ENCODE results near the gene MORF4L1. TPM values are rescaled to one million over a fixed set of nuclear protein-coding genes. Genes with fewer than 3 reads are reported as not detected.

MORF4L1 gene
- total and polyA plus RNA-seq, 2 experiments from 2014 or later = 520 to 571 TPM

GRCh38 chr15:78850352-78850751 lies 22.3 kb upstream of the MORF4L1 start:
- Mint-ChIP-seq H3K36me3 (ENCODE audit: low read depth) (no peaks in the 10 kb centered on the region), H3K4me3 (no peak overlapping the region), H3K27ac (no peak overlapping the region), H3K27me3 (ENCODE audit: insufficient read depth, low read depth, poor library complexity) (peaks cover 6% of the 10 kb centered on the region), H3K4me1 (peaks cover 15% of the 10 kb centered on the region), H3K9me3 (peaks cover 6% of the 10 kb centered on the region)
- no peaks in the 10 kb centered on the region for H3K79me2 ChIP-seq (replicated peaks; ENCODE audit: insufficient read depth)
- H3K27me3 ChIP-seq (ENCODE audit: insufficient read depth) = no peaks in the 10 kb centered on the region
- H2AFZ ChIP-seq = no peak overlapping the region
- peaks cover 9% of the 10 kb centered on the region for H3K4me1 ChIP-seq (ENCODE audit: insufficient read depth)
- H3K4me2 ChIP-seq = no peak overlapping the region
- no peaks in the 10 kb centered on the region; the same call in 1 of the 2 replicates for H4K20me1 ChIP-seq (replicated peaks; ENCODE audit: insufficient read depth)
- DNase-seq (ENCODE audit: low spot score) (no peak), ATAC-seq (no peak)
- no peaks in the 10 kb centered on the region for H3K9me2 ChIP-seq (ENCODE audit: insufficient read depth)
- H3K4me3 ChIP-seq = no peak overlapping the region
- H3F3A ChIP-seq (replicated peaks; ENCODE audit: low read depth) = no peaks in the 10 kb centered on the region
- TF ChIP-seq EZH2 (IDR thresholded peaks at IDR 0.05; ENCODE audit: low read depth, unreplicated experiment) (no peak), STAT1 (IDR thresholded peaks at IDR 0.05; ENCODE audit: unreplicated experiment) (no peak), CREB1 (CRISPR knock-in tag; IDR thresholded peaks at IDR 0.05; ENCODE audit: low read depth) (no peak), EZH2phosphoT487 (IDR thresholded peaks at IDR 0.05; ENCODE audit: unreplicated experiment) (no peak), NANOG (IDR thresholded peaks at IDR 0.05; ENCODE audit: borderline replicate concordance) (no peak), ZNF114 (CRISPR knock-in tag; IDR thresholded peaks at IDR 0.05) (no peak), ZNF331 (CRISPR knock-in tag; IDR thresholded peaks at IDR 0.05; ENCODE audit: low read depth) (no peak), POLR2AphosphoS5 (IDR thresholded peaks at IDR 0.05; ENCODE audit: low read depth) (no peak), JUNB (IDR thresholded peaks at IDR 0.05; ENCODE audit: unreplicated experiment) (no peak), CTCF (conservative IDR thresholded peaks at IDR 0.05; ENCODE audit: low read depth in 2 of 2) (no peak)
- TF ChIP-seq, protein P1, sequence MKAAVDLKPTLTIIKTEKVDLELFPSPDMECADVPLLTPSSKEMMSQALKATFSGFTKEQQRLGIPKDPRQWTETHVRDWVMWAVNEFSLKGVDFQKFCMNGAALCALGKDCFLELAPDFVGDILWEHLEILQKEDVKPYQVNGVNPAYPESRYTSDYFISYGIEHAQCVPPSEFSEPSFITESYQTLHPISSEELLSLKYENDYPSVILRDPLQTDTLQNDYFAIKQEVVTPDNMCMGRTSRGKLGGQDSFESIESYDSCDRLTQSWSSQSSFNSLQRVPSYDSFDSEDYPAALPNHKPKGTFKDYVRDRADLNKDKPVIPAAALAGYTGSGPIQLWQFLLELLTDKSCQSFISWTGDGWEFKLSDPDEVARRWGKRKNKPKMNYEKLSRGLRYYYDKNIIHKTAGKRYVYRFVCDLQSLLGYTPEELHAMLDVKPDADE (IDR thresholded peaks at IDR 0.05) = no peak
- TF ChIP-seq, protein P2, sequence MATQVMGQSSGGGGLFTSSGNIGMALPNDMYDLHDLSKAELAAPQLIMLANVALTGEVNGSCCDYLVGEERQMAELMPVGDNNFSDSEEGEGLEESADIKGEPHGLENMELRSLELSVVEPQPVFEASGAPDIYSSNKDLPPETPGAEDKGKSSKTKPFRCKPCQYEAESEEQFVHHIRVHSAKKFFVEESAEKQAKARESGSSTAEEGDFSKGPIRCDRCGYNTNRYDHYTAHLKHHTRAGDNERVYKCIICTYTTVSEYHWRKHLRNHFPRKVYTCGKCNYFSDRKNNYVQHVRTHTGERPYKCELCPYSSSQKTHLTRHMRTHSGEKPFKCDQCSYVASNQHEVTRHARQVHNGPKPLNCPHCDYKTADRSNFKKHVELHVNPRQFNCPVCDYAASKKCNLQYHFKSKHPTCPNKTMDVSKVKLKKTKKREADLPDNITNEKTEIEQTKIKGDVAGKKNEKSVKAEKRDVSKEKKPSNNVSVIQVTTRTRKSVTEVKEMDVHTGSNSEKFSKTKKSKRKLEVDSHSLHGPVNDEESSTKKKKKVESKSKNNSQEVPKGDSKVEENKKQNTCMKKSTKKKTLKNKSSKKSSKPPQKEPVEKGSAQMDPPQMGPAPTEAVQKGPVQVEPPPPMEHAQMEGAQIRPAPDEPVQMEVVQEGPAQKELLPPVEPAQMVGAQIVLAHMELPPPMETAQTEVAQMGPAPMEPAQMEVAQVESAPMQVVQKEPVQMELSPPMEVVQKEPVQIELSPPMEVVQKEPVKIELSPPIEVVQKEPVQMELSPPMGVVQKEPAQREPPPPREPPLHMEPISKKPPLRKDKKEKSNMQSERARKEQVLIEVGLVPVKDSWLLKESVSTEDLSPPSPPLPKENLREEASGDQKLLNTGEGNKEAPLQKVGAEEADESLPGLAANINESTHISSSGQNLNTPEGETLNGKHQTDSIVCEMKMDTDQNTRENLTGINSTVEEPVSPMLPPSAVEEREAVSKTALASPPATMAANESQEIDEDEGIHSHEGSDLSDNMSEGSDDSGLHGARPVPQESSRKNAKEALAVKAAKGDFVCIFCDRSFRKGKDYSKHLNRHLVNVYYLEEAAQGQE (IDR thresholded peaks at IDR 0.05; ENCODE audit: unreplicated experiment) = no peak
- TF ChIP-seq, protein P3, sequence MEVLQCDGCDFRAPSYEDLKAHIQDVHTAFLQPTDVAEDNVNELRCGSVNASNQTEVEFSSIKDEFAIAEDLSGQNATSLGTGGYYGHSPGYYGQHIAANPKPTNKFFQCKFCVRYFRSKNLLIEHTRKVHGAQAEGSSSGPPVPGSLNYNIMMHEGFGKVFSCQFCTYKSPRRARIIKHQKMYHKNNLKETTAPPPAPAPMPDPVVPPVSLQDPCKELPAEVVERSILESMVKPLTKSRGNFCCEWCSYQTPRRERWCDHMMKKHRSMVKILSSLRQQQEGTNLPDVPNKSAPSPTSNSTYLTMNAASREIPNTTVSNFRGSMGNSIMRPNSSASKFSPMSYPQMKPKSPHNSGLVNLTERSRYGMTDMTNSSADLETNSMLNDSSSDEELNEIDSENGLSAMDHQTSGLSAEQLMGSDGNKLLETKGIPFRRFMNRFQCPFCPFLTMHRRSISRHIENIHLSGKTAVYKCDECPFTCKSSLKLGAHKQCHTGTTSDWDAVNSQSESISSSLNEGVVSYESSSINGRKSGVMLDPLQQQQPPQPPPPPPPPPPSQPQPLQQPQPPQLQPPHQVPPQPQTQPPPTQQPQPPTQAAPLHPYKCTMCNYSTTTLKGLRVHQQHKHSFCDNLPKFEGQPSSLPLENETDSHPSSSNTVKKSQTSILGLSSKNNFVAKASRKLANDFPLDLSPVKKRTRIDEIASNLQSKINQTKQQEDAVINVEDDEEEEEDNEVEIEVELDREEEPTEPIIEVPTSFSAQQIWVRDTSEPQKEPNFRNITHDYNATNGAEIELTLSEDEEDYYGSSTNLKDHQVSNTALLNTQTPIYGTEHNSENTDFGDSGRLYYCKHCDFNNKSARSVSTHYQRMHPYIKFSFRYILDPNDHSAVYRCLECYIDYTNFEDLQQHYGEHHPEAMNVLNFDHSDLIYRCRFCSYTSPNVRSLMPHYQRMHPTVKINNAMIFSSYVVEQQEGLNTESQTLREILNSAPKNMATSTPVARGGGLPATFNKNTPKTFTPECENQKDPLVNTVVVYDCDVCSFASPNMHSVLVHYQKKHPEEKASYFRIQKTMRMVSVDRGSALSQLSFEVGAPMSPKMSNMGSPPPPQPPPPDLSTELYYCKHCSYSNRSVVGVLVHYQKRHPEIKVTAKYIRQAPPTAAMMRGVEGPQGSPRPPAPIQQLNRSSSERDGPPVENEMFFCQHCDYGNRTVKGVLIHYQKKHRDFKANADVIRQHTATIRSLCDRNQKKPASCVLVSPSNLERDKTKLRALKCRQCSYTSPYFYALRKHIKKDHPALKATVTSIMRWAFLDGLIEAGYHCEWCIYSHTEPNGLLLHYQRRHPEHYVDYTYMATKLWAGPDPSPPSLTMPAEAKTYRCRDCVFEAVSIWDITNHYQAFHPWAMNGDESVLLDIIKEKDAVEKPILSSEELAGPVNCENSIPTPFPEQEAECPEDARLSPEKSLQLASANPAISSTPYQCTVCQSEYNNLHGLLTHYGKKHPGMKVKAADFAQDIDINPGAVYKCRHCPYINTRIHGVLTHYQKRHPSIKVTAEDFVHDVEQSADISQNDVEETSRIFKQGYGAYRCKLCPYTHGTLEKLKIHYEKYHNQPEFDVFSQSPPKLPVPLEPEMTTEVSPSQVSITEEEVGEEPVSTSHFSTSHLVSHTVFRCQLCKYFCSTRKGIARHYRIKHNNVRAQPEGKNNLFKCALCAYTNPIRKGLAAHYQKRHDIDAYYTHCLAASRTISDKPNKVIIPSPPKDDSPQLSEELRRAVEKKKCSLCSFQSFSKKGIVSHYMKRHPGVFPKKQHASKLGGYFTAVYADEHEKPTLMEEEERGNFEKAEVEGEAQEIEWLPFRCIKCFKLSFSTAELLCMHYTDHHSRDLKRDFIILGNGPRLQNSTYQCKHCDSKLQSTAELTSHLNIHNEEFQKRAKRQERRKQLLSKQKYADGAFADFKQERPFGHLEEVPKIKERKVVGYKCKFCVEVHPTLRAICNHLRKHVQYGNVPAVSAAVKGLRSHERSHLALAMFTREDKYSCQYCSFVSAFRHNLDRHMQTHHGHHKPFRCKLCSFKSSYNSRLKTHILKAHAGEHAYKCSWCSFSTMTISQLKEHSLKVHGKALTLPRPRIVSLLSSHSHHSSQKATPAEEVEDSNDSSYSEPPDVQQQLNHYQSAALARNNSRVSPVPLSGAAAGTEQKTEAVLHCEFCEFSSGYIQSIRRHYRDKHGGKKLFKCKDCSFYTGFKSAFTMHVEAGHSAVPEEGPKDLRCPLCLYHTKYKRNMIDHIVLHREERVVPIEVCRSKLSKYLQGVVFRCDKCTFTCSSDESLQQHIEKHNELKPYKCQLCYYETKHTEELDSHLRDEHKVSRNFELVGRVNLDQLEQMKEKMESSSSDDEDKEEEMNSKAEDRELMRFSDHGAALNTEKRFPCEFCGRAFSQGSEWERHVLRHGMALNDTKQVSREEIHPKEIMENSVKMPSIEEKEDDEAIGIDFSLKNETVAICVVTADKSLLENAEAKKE (CRISPR knock-in tag; IDR thresholded peaks at IDR 0.05) = no peak
- no peak overlapping the region for H3K27ac ChIP-seq (ENCODE audit: low read depth)
- H3K36me3 ChIP-seq (ENCODE audit: insufficient read depth) = no peaks in the 10 kb centered on the region

Data from GM23338 (cell line).